ENCODE measurements around the gene CIDEB. TPM values are rescaled to one million over a fixed set of nuclear protein-coding genes. Genes with fewer than 3 reads are reported as not detected.

Gene CIDEB
- total and polyA plus RNA-seq, 2 of the 8 experiments (the other 6 are each of a cell fraction or from before 2014, with no cell fraction given): 0.11 TPM; not detected in 1

DNA sequence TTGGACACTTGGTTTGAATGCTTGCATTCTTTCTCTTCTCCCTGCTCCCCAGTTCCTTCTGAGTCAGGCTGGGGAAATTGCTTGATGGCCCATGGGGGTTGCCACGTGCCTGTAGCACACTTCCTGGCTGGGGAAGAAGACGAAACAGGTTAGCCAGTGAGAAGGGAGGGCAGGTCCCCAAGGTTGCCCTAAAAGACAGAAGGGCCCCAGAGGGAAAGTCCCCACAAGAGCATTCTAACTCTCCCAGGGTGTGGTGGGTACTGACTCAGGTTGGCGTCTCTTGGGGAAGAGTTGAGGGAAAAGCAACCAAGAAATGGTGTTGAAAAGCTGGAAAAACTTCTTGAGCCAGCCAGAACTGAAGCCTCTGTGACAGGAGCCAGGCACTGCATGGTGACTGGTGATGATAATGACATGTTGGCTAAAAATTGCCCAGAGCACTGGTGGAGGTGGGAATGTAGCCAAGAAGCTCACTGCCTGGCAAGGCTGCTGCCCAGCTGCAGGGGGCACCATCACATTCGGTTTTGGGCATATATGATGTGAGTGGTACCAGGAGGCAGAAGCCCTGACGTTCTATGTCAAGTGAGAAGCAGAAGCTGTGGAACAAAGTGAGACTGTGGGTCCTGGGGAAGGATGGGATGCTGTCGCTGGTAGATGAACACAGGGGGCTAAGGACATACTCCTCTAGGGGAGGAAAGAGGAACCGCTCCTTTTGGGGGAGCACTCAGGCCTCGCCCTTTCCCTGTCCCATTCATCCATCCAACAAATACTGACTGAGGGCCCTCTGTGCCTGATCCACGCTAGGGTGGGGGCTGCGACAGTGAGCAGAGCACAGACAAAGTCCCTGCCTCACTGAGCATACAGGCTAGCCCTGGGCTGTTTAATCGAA is 28.2 kb downstream of the CIDEB start (continued):
- no peak for TF ChIP-seq BACH1 (IDR thresholded peaks at IDR 0.05; ENCODE audit: low read length)
- TF ChIP-seq CBX8 (IDR thresholded peaks at IDR 0.05; ENCODE audit: borderline replicate concordance, low read depth, low read length): no peak
- no peak for TF ChIP-seq CREB1 (IDR thresholded peaks at IDR 0.05)
